ENCODE results near the gene CHRNA9.
"Not testable (repeated sequence)": the region's sequence is repeated elsewhere in the genome, so short reads cannot be mapped to it uniquely, and the experiment has no call there.

Gene CHRNA9

DNA sequence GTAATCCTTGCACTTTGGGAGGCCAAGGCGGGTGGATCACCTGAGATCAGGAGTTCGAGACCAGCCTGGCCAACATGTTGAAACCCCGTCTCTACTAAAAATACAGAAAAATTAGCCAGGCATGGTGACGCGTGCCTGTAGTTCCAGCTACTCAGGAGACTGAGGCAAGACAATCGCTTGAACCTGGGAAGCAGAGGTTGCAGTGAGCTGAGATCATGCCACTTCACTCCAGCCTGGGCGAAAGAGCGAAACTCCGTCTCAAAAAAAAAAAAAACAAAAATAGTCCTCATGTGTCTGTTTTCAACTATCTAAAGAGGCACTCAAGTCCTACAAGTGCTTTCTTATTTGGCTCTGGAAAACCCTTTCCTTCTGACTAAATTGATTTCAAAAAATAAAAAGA is 57.1 kb downstream of the CHRNA9 start:
- DNase-seq: not testable (repeated sequence)

GRCh38 chr4:40394236-40394635 is 59.1 kb downstream of the CHRNA9 start:
- no peak for DNase-seq

- DNase-seq: no peak
Observed at GRCh38 chr4:40395166-40395900, 60.2 kb downstream of the CHRNA9 start.

- DNase-seq: no peak
Observed at GRCh38 chr4:40395908-40396793, 61.0 kb downstream of the CHRNA9 start.

DNA sequence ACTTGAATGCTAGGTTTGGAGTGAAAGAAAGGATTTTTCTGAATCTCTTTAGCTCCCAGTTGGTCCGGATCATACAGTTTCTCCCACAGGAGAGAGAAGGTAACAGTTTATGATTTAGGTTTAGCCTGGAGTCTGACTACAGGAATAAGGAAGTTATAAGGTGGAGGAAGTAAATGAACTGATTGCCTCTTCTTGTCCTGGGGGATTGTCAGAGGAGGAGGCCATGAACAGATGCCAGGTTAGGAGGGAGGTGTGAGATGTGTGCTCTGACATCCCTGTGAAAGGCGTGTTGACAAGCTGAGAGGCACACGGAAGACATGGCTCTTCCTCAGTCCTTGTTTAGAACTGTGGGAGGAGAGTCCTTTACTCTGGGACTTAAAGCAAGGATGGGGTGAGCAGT is 64.4 kb downstream of the CHRNA9 start:
- no peak for DNase-seq

- no peak for DNase-seq
Observed at GRCh38 chr4:40401096-40401495, 66.0 kb downstream of the CHRNA9 start.

DNA sequence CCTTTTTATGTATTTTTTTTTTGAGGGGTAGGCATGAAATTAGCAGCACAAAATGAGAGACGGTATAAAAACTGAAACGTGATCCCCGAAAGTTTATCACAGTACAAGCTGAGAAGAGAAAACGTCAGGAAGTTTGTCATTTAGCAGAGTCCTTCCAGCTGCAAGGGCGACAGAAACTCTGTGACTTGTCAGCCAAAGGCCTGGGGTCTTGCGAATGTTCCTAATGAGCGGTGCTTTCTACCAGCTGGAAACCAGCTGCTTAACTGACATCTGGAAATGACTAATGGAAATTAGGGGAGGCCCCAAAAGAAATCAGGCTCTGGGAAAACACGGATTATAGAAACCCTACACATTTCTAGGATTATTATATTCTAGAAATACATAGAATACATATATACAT is 66.5 kb downstream of the CHRNA9 start:
- DNase-seq: no peak

DNA sequence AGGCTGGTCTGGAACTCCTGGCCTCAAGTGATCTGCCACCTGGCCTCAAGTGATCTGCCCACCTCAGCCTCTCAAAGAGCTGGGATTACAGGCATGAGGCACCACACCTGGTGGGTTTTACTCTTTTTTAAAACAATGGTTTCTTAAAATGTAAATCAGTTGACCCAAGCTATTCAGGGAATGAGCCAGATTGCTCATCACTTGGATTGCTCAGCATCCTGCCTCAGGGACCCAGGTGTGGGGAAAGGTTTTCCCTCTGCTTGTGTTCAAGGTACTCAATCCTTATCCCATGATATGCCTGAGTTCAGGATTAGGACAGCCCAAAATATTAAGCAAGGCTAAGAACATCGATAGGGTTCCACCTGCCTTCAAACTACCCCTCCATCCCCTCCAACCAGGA is 67.4 kb downstream of the CHRNA9 start:
- no peak for DNase-seq

DNA sequence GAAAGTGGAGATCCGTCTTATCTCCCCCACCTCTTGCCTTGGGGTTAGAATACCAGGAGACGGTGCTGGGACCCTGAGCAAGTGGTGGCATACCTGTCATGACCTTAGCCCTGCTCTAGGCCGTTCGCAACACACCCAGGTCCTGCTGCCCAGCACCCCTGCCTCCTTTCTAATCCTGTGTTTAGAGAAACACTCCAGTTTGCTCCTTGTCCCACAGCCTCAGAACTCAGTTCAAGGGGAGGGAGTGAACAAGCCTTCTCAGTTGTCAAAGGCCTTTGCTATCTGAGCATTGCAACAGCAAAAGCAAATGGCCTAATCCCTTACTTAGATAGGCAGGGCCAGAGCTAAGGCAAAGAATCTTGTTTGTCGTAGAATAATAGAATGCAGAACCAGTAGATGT is 67.9 kb downstream of the CHRNA9 start:
- DNase-seq: no peak
